ENCODE results near the gene E2F6. TPM values are rescaled to one million over a fixed set of nuclear protein-coding genes. Genes with fewer than 3 reads are reported as not detected.

The E2F6 gene
- total and polyA plus RNA-seq, 2 of the 4 experiments (the other 2 are of a cell fraction): 8.2 to 10.9 TPM

GRCh38 chr2:11480859-11481258, 14.9 kb upstream of the E2F6 start:
- in situ Hi-C loops (cut with MboI; ENCODE audit: low sequenced_read_pairs): no loop called here

More at GRCh38 chr2:11480859-11481258, 14.9 kb upstream of the E2F6 start:
- no peak overlapping the region for H4K5ac ChIP-seq (ENCODE audit: low read depth, low read length)
- dilution Hi-C loops (cut with HindIII; ENCODE audit: low sequenced_read_pairs, unreplicated experiment): no loop called here
- no peak overlapping the region for H3K27ac ChIP-seq (ENCODE audit: insufficient read depth, low read length)
- no peak overlapping the region for H2AK9ac ChIP-seq (replicated peaks; ENCODE audit: low read depth, low read length, poor library complexity)
- WGBS, 2 experiments (ENCODE audit: extremely low coverage in 2 of 2, insufficient read length in 1 of 2): 100% methylated on average over 1 of the region's 7 CpGs; no CpG with 5 or more reads in 1 of the 2 experiments
- no peak overlapping the region for H3K4me3 ChIP-seq (ENCODE audit: insufficient read depth, low read depth, low read length)
- intact Hi-C loops (cut with micrococcal nuclease): no loop called here
- H2BK120ac ChIP-seq (ENCODE audit: low read depth, low read length): no peak overlapping the region
- TF ChIP-seq CHD1 (IDR thresholded peaks at IDR 0.05; ENCODE audit: low read depth, low read length) (no peak), MAFK (IDR thresholded peaks at IDR 0.05; ENCODE audit: low read depth, low read length) (no peak), RFX5 (IDR thresholded peaks at IDR 0.05; ENCODE audit: low read depth, low read length) (no peak), USF2 (IDR thresholded peaks at IDR 0.05; ENCODE audit: low read depth, low read length) (no peak), POLR2A (IDR thresholded peaks at IDR 0.05; ENCODE audit: low read depth, low read length) (no peak), FOS (IDR thresholded peaks at IDR 0.05; ENCODE audit: low read depth, low read length) (no peak), ELK1 (IDR thresholded peaks at IDR 0.05; ENCODE audit: borderline replicate concordance, low read depth, low read length) (no peak)
- H3K14ac ChIP-seq (replicated peaks; ENCODE audit: low read depth, low read length): no peak overlapping the region
- POLR2A ChIA-PET (ENCODE audit: unreplicated experiment): no interaction called here
- no peak overlapping the region for H3K18ac ChIP-seq (ENCODE audit: low read depth, low read length)
- CTCF ChIA-PET: interaction anchor here (1.0 to 1.2 kb wide), 2 partner anchors 103 to 266 kb away, joined by 3 to 11 read pairs; no protein-coding TSS in a partner anchor
- no peak overlapping the region for H3K23ac ChIP-seq (ENCODE audit: low read depth, low read length)
- no peak overlapping the region for H2AK5ac ChIP-seq (ENCODE audit: low read depth, low read length)
- H3K9me3 ChIP-seq (ENCODE audit: control insufficient read depth, insufficient read depth, low read length): no peaks in the 10 kb centered on the region
- no peaks in the 10 kb centered on the region for H4K20me1 ChIP-seq (ENCODE audit: insufficient read depth, low read length)
- no peak overlapping the region for H4K91ac ChIP-seq (ENCODE audit: insufficient read depth, low read depth, low read length)
- DNase-seq (no peak), ATAC-seq (ENCODE audit: low read depth) (no peak)
- no peak overlapping the region for H3K9ac ChIP-seq (ENCODE audit: low read depth, low read length)
- H3K4me2 ChIP-seq (ENCODE audit: low read depth, low read length): no peak overlapping the region
- H2AFZ ChIP-seq (replicated peaks; ENCODE audit: low read length, poor library complexity): no peak overlapping the region
- H3K27me3 ChIP-seq (ENCODE audit: control insufficient read depth, insufficient read depth, low read length): peaks cover 59% of the 10 kb centered on the region
- no peak overlapping the region for H4K8ac ChIP-seq (ENCODE audit: low read depth in 2 of 2, low read length in 2 of 2)
- H3K4me1 ChIP-seq (ENCODE audit: control insufficient read depth, insufficient read depth, low read length): peaks cover 3% of the 10 kb centered on the region; the same call in 1 of the 2 replicates
- no peak overlapping the region for H2BK15ac ChIP-seq (ENCODE audit: low read depth, low read length)
- no peak overlapping the region for H2BK5ac ChIP-seq (ENCODE audit: low read depth, low read length, poor library complexity, severe bottlenecking)
- no peaks in the 10 kb centered on the region for H3K9me1 ChIP-seq (ENCODE audit: insufficient read depth, low read length)
- BruUV-seq (replicated peaks): no TSS peak
- H3K79me1 ChIP-seq (ENCODE audit: low read depth in 1 of 2, low read length in 2 of 2): no peaks in the 10 kb centered on the region
- H3K4ac ChIP-seq (ENCODE audit: low read depth, low read length): no peak overlapping the region
- no peak overlapping the region for H2BK20ac ChIP-seq (ENCODE audit: low read depth, low read length)
- H3K36me3 ChIP-seq (ENCODE audit: control insufficient read depth, insufficient read depth, low read length): no peaks in the 10 kb centered on the region
- H3K56ac ChIP-seq (ENCODE audit: extremely low read depth, insufficient read depth, low read length): no peak overlapping the region
